GM18870 (cell line): ENCODE results near the gene ACOD1.
A peak's percentile ranks its signal among the peaks of the same experiment; 100 is the strongest.
"Not testable (repeated sequence)": the region's sequence is repeated elsewhere in the genome, so short reads cannot be mapped to it uniquely, and the experiment has no call there.

Source experiments
- ATAC-seq: cut with Tn5 transposase; IDR thresholded peaks from one replicate; pipeline ENCODE4 v1.9.1; 2021; ENCODE audit warnings: moderate library complexity; ENCODE audit not compliant: unreplicated experiment

Gene ACOD1

DNA sequence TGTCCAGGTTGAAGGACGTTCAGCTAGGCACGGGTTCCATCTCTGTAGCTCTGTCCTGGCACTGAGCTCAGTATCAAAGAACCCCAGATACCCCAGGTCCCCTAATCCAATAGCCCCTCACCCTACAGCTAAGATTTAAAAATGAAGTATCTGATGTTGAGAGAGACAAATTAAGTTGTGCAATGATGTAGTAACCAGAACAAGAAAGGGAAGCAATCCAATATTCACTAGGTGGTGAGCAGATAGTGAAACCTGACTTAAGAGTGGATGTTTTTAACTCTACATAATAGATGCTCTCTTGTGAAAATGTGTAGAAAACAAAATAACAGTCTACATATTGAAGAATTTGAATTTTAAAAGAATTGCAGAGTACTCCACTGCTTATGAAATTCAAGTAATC, 1.8 kb downstream of the ACOD1 start:
- ATAC-seq: no peak

DNA sequence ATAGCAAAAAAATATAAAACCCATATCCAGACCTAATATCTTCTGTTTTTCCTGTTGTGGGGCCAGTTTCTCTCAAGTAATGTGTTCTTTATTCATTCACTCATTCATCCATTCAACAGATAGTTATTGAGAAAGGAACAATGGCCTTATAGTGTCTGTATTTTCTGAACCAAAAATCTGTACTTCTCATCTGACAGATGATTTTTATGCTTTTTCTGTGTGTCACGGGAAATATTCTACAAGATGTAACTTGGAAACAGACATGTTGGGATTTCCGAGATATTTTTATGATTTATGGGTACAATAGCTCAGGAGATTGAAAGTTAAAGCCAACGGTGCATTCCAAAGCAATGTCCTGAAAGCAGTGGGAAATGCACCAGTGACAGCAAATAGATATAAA, 5.7 kb downstream of the ACOD1 start:
- no peak for ATAC-seq

DNA sequence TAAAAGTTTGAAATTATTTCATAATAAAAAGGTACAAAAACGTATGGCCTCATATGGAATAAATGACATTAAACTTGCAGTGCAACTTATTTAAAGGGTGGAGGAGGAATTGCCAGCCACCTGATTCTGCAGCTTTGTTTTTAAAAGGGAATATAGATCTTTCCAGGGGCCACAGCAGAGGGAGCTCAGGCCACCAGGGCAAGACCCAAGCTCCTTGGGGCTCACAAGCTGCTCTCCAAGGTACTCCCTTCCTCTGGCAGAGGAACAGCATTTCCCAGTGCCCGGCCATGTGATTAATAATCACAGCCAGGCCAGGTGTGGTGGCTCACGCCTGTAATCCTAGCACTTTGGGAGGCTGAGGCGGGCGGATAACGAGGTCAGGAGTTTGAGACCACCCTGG, 6.2 kb downstream of the ACOD1 start:
- no peak for ATAC-seq

DNA sequence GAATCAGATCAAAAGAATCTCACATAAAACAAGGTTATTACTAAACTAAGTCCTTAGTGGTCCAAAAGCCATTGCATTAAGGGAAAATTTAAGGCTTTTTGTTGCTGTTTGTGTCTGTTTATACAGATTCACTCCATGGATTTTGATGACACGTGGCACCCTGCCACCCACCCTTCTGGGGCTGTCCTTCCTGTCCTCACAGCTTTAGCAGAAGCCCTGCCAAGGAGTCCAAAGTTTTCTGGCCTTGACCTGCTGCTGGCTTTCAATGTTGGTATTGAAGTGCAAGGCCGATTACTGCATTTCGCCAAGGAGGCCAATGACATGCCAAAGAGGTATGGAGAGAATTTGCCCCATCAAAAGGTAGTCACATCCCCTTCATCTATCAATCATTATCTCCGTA, 6.9 kb downstream of the ACOD1 start:
- ATAC-seq: no peak

DNA sequence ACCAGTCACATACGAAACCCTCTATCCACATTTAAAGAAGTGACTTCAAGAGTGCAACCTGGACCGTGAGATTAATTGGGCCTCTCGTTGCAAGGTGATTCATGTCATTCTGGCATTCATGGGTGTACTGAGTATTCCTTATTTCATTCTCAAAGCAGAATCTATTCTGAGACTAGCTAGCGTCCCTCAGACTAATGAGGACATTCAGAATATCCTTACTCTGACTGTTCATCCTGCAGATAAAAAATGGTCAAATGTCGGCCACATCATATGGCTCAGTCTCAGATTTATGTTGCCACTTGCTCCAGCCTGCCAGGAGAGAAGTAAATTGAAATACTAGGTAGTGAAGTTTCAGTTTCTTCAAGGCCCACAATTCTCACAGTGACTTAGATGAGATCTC, 7.3 kb downstream of the ACOD1 start:
- ATAC-seq: no peak

DNA sequence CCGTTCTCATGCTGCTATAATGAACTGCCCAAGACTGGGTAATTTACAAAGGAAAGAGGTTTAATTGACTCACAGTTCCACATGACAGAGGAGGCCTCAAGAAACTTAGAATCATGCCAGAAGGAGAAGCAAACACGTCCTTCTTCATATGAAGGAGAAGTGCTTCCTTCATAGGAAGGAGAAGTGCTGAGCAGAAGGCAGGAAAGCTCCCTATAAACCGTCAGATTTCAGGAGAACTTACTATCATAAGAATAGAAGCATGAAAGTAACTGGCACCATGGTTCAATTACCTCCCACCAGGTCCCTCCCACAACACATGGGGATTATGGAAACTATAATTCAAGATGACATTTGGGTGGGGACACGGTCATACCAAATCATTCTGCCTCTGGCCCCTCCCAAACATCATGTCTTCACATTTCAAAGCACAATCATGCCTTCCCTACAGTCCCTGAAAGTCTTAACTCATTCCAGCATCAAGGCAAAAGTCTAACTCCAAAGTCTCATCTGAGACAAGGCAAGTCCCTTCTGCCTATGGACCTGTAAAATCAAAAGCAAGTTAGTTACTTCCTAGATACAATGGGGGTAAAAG, 10.6 kb downstream of the ACOD1 start:
- ATAC-seq: no peak

DNA sequence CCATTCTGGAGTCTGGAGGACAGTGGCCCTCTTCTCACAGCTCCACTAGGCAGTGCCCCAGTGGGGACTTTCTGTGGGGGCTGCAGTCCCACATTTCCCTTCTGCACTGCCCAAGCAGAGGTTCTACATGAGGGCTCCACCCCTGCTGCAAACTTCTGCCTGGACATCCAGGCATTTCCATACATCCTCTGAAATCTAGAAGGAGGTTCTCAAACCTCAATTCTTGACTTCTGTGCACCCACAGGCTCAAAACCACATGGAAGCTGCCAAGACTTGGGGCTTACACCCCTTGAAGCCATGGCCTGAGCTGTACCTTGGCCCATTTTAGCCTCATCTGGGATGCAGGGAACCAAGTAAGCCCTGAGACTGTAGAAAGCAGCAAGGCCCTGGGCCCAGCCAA, 11.4 kb downstream of the ACOD1 start:
- ATAC-seq: not testable (repeated sequence)

DNA sequence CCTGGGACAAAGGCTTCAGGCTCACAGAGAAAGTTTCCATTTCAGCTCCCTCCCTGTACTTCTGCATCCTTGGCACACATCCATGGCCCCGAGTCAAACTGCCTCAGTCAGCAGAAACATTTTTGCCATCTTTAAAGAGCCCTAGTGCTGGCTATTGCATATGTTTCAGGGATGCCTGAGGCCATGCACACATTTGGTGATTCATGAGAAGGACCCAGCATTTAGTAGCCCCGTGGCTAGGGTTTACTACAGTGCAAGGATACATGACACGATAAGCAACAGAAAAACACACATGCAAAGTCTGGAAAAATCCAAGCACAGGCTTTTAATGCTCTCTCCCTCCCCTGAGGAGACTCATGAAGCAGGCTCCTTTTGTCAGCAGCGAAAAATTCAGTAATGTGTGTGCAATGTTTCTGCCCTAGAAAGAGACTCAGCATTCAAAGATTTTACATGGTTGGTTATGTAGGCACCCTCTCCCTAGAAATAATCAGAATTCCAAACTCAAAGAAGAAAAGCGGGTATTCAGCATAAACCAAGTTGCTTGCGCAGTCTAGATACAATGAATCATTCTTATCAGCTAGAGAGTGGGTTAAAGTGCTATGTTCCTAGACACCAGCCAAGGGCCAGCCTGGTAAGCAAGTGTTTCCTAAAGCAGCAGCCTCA, 17.6 kb downstream of the ACOD1 start:
- no peak for ATAC-seq

DNA sequence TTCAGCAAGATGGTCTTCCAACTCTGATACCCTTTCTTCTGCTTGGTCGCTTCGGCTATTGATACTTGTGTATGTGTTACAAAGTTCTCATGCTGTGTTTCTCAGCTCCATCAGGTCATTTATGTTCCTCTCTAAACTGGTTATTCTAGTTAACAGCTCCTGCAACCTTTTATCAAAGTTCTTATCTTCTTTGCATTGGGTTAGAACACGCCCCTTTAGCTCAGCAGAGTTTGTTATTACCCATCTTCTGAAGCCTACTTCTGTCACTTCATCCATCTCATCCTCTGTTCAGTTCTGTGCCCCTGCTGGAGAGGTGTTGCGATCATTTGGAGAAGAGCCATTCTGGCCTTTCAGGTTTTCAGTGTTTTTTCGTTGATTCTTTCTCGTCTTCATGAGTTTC, 18.7 kb downstream of the ACOD1 start:
- no peak for ATAC-seq

DNA sequence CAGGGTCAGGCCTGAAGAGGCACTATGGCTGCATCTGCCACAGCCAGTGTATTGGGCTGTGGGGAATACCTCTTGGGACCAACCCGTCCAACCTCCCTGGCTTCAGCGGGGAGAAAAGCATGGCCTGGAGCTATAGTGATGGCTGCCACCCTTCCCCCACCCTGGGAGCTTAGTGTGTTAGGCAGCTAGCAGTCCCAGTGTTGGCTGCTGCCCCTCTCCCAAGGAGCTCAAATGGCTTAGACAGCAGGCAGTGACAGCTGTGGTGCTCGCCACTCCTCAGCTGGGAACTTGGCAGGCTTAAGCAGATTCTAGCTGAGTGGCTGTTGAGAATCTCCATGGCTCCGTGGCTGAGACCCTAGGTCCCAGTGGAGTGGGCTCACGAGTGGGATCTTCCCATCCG, 19.7 kb downstream of the ACOD1 start:
- no peak for ATAC-seq

DNA sequence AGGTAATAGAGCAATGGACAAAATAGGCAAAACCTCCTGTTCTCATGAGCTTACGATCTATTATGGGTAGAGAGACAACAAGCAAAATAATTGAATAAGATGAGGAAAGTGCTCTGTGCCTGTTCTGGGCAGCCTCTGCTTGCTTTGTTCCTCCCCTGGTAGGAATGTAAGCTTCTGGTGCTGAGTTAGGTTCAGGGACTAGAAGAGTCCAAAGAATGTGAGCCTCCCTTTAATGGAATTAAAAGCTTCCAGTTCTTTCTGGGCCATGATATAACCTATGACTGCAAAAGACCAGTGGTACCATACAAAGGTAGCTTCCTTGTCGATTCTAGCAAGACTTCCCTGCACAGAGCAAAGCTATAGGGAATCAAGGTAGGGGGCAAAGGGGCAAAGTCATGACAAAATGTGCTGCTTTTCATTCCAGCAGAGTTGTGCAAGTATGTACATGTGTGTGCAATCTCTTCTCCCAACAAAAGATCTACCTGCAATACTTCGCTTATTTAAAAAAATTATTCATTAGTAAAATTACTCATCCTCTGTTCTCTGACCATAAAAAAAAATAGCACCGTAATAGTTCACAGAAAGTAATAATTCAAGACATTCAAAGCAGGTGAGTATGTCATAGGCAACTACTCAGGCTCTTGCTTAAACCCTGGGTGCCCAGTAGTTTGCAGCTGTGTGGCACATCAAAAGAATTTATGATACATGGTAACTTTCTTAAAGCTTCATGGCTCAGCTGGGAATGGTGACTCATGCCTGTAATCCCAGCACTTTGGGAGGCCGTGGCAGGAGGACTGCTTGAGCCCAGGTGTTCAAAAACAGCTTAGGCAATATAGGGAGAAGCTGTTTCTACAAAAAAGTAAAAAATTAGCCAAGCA, 21.4 kb downstream of the ACOD1 start:
- ATAC-seq: no peak

DNA sequence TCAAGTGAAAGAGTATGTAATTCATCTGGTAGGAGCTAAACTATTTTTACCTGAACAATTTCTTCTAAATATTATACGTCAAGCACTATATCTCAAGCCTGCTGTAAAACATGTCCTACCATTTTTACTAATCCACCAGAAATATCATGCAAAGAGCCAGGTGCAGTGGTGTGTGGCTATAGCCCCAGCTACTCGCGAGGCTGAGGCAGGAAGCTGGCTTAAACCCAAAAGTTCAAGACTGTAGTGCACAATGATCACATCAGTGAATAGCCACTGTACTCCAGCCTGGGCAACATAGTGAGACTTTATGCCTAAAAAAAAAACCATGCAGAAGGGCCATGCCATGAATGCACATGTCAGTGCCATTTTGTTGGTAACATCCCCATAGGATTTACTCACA, 22.9 kb downstream of the ACOD1 start:
- ATAC-seq: peak; percentile 47

DNA sequence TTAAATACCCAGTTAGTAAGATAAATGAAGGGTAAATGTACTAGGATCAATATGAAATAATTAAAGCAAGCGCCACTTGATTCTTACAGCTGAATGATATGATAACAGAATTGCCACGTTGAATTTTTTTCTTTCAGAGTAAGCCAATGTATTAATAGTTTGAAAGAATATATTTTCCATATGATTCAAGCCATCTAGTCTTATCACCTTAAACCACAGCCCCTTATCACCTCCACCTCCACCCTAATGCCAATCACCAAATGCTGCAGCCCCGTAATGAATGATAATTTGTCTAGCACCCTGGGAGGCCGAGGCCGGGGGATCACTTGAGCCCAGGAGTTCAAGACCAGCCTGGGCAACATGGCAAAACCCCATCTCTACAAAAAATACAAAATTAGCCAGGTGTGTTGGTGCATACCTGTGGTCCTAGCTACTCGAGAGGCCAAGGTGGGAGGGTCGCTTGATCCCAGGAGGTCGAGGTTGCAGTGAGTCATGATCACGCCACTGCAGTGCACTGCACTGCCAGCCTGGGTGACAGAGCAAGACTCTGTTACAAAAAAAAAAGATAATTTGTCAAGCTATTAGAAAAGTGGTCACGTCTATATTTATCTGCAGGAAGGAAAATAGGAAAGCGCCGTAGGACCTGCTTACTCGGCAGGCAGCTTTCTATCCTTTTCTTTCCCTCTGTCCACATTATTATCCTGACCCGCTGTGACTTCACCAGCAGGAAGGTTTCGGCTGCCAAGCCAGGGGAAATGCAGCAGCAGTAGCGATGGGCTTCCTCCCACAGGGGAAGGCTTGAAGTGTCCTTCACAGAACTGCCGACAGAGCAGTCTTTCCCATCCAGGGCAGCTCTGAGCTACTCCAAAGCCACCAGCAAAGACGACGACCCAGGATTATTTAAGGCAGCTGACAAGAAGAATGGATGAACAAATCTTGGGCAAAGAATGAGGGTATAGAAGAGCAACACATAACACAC, 23.8 kb downstream of the ACOD1 start:
- ATAC-seq: no peak

DNA sequence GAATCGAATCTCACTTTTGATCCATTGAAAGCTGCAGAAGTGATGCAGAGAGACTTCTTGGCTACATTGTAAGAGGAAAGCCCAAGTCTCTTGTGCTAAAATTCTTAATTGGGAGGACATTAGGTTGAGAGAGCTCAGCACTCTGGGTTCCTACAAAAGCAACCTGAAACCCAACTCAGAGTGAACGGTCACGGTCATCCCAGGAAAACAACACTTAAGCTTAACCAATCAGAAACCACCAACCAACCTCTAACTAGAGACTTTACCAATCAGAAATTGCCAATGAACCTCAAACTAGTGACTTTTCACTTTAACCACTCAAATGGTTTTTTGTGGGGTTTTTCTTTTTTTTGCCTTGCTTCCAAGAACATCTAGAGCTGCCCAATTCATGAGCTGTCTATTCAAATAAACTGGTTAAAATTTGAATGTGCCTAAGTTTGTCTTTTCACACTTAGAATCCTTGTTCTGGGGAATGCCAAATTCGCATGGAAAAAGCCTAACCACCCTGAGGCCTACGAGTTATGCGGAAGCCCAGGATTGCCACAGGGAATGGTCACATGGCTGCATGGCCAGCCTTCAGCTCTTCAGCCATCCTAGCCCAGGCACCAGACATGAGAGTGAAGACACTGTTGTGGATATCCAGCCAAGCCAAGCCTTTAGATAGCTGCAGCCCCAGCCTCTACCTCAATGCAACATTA, 25.8 kb downstream of the ACOD1 start:
- no peak for ATAC-seq

DNA sequence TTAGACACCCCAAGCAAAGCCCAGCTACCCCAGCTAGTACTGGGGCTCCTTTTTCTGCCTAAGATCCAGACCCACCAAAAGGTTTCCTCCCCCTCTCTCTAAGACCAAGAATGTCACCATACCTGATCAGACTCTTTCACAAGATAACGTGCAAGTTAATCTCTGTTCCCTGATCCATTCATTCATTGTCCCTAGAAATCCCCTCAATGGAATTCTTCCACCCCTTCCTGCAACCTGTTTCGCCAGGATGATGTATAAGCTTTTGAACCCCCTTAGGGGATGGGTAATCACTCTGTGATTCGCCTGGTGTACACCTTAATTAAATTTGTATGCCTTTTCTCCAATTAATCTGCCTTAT, 26.3 kb downstream of the ACOD1 start:
- ATAC-seq: no peak

DNA sequence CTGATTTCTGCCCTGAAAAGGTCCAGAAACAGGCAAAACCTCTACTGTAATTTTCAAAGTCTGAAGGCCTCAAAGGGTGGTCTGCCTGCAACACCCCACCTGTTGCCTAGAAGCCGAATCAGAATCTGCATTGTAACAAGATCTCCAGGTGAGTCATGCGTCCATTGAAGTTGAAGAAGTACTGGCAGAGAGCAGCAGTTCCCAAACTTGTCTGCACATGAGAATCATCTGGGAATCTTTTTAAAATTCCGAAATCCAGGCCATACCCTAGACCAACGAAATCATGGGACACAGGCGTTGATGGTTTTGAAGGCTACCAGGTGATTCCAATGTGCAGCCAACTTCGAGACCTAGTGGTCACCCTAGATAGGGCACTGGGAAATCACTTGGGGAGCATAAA, 27.6 kb downstream of the ACOD1 start:
- no peak for ATAC-seq

DNA sequence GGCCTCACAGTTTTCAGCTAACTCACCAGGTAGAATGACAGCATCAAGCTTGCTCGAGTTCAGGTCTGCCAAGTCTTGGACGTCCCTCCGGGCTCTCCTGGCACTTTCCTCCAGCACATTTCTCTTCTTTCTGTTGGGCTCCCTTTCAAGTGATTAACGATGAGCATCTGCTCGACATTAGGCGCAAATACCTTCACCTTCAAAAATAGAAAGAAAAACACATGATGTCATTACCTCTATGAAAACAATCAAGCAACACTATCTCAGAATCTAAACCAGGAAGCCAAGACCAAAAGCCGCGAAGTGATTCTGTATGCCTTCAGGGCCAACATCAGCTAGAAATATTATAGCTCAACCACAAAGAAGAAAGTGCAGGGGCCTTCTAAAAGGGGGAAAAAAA, 28.2 kb downstream of the ACOD1 start:
- no peak for ATAC-seq

DNA sequence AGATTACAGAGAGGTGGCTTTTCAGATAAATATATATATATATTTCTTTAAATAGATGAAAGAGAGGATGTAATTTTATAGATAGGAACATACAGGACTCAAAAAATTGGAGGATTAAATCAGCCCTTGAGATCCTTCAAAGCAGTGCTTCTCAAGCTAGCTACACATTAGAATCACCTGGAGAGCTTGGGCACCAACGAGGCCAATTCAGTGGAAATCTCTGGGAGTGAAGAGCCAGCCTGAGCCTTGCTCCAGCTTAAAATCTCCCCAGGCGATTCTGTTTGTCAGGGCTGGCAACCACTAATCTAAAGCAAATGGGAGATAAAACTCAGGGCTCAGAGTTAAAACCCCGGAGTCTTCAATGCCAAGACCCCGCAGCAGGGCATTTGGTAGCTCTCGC, 28.6 kb downstream of the ACOD1 start:
- ATAC-seq: no peak

DNA sequence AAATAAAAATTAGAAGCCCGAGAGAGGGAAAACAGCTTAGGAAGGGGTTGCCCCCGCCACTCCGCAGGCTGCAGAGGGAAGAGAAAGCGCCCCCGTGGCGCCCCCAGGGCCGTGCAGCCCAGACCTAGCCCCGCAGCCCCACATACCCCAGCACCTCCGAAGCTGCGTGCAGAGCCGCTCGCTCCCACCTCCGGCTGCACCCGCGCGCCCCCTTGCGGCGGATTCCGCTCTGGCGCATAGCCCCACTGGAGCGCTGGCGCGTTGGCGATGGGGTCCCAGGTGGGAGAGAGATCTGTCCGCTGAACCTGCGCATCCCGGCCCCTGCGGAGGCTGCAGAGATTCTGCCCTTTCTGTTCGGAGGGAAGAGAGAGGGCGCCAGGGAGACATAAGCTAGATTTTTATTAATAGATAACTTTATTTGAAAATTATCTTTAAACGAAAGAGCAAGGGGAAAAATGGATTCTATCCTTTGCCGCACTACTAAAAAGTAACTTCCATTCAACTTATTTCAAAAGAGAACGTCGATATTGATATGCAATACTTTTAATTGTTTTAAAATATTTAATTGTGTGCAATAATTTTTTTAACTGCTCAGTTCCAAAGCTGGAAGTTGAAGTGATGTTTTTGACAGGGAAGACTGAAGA, 31.9 kb downstream of the ACOD1 start:
- peak; percentile 85 for ATAC-seq

DNA sequence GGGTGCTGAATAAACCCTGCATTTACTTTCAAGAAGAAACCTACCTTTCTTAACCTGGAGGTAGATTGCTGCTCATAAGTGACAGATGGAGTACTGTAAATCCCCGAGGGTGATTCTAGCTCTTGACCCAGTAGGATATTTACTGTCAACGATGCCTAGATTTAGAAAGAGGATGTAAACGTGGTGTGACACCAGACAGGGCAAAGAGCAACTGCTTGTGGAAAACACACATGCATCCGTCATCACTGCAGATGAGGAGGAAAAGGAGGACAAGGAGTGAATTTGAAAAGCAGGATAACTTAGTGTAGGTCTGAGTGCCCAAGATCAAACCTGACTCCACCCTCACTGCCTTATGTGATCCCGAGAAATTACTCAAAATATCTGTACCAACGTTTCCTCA, 33.8 kb downstream of the ACOD1 start:
- ATAC-seq: no peak
